GM12878 (cell line): ENCODE data around the gene GALNTL6. TPM values are rescaled to one million over a fixed set of nuclear protein-coding genes. Genes with fewer than 3 reads are reported as not detected.

Source experiments
- ATAC-seq: fragments of 200-7000 bp; cut with Tn5 transposase; 3 replicates; pipeline ENCODE4 v1.9.1; 2020; ENCODE audit warnings: mild to moderate bottlenecking, moderate library complexity
- BruUV-seq: library from RNA; stranded (reverse); fragments of 400-500 nt; replicated peaks from 2 replicates; lab custom pipeline; 2021; lab: Mats Ljungman, UMichigan
- CTCF ChIA-PET: fragments of 300-600 bp; sonication (Branson Sonifier 250); formaldehyde crosslinking; extraction: SDS; loops from one replicate; lab custom pipeline; 2021; ENCODE audit warnings: inconsistent platforms; lab: Yijun Ruan, JAX
- POLR2A ChIA-PET: fragments of 350-600 bp; formaldehyde crosslinking; extraction: SDS; loops from one replicate; lab custom pipeline; 2021; ENCODE audit warnings: inconsistent platforms; lab: Charles Lee
- RAD21 ChIA-PET: fragments of 300-600 bp; sonication (Branson Sonifier 250); formaldehyde crosslinking; loops from one replicate; lab custom pipeline; 2023; ENCODE audit warnings: antibody characterized with exemption; ENCODE audit not compliant: unreplicated experiment; lab: Charles Lee
- SMC1A ChIA-PET: fragments of 300-600 bp; sonication (Branson Sonifier 250); formaldehyde crosslinking; loops from one replicate; lab custom pipeline; 2023; ENCODE audit not compliant: unreplicated experiment, uncharacterized antibody; lab: Charles Lee
- DNase-seq: peaks from one replicate; pipeline ENCODE4 v3.0.0-alpha.2; 2011; ENCODE audit warnings: low read depth, low spot score
- FAIRE-seq: peaks from 3 replicates; lab custom pipeline; 2011; peaks lifted over from hg19 to GRCh38; lab: Jason Lieb, UNC
- H2AFZ ChIP-seq: 2 replicates; pipeline ENCODE4 v1.6.0; 2011; ENCODE audit warnings: low read depth, low read length, control low read depth; ENCODE audit not compliant: control insufficient read depth
- H3K27ac ChIP-seq: 2 replicates; pipeline ENCODE4 v1.5.1; 2011; ENCODE audit warnings: control low read depth; ENCODE audit not compliant: control insufficient read depth, insufficient read depth
- H3K27me3 ChIP-seq, 2 experiments: replicated peaks in 1 of 2; 2 replicates each; pipeline versions ENCODE4 v1.6.0 to v1.6.1; 2011; ENCODE audit warnings: low read length in 1 of 2; ENCODE audit not compliant: control insufficient read depth in 2 of 2, insufficient read depth in 2 of 2
- H3K36me3 ChIP-seq, 2 experiments: 2 replicates each; pipeline ENCODE4 v1.5.1; 2011; ENCODE audit warnings: low read length in 1 of 2; ENCODE audit not compliant: control insufficient read depth in 2 of 2, insufficient read depth in 2 of 2
- H3K4me1 ChIP-seq: 2 replicates; pipeline ENCODE4 v1.6.1; 2011; ENCODE audit warnings: mild to moderate bottlenecking, low read length, moderate library complexity, mixed read lengths; ENCODE audit not compliant: control insufficient read depth, insufficient read depth
- H3K4me2 ChIP-seq: 2 replicates; pipeline ENCODE4 v1.6.0; 2011; ENCODE audit warnings: control low read depth; ENCODE audit not compliant: control insufficient read depth, insufficient read depth
- H3K4me3 ChIP-seq: fragments of 200-600 bp; sonication (generic); 2 replicates; pipeline ENCODE4 v1.5.1; 2016
- H3K79me2 ChIP-seq: 2 replicates; pipeline ENCODE4 v1.6.0; 2011; ENCODE audit warnings: low read length; ENCODE audit not compliant: control insufficient read depth, insufficient read depth
- H3K9ac ChIP-seq: 2 replicates; pipeline ENCODE4 v1.8.0; 2011; ENCODE audit warnings: low read length, control low read depth, mixed read lengths; ENCODE audit not compliant: control insufficient read depth, insufficient read depth
- H3K9me3 ChIP-seq: replicated peaks from 3 replicates; pipeline ENCODE4 v1.5.1; 2011; ENCODE audit warnings: mild to moderate bottlenecking, low read length; ENCODE audit not compliant: control insufficient read depth, insufficient read depth
- H4K20me1 ChIP-seq: 2 replicates; pipeline ENCODE4 v1.6.0; 2011; ENCODE audit not compliant: control insufficient read depth, insufficient read depth
- CBFB ChIP-seq: IDR thresholded peaks from 2 replicates; pipeline ENCODE4 v1.6.1; 2016; ENCODE audit warnings: antibody characterized with exemption, low read depth
- EED ChIP-seq: sonication (generic); IDR thresholded peaks from 2 replicates; pipeline ENCODE4 v1.6.1; 2016; ENCODE audit warnings: antibody characterized with exemption, low read depth
- GATAD2B ChIP-seq: fragments of 450-650 bp; conservative IDR thresholded peaks from 2 replicates; pipeline ENCODE4 v1.6.1; 2017; ENCODE audit warnings: low read depth, mild to moderate bottlenecking, moderate library complexity
- HDAC2 ChIP-seq: fragments of 200-600 bp; sonication (generic); IDR thresholded peaks from 2 replicates; pipeline ENCODE4 v1.6.1; 2017
- JUND ChIP-seq: IDR thresholded peaks from 2 replicates; pipeline ENCODE4 v1.6.1; 2012; ENCODE audit warnings: low read depth, mild to moderate bottlenecking, low read length, improper control_type of control experiment, moderate library complexity
- MAX ChIP-seq: IDR thresholded peaks from 2 replicates; pipeline ENCODE4 v1.6.1; 2012; ENCODE audit warnings: low read depth, low read length, improper control_type of control experiment
- MLLT1 ChIP-seq: fragments of 450-650 bp; IDR thresholded peaks from 2 replicates; pipeline ENCODE4 v1.6.1; 2016; ENCODE audit warnings: mild to moderate bottlenecking
- NBN ChIP-seq: fragments of 450-650 bp; IDR thresholded peaks from 2 replicates; pipeline ENCODE4 v1.6.1; 2016
- NR2F1 ChIP-seq: fragments of 450-650 bp; conservative IDR thresholded peaks from 2 replicates; pipeline ENCODE4 v1.6.1; 2017; ENCODE audit warnings: mild to moderate bottlenecking
- NRF1 ChIP-seq: conservative IDR thresholded peaks from 2 replicates; pipeline ENCODE4 v1.6.1; 2011; ENCODE audit warnings: mild to moderate bottlenecking, low read depth, low read length, improper control_type of control experiment
- PML ChIP-seq: IDR thresholded peaks from 2 replicates; pipeline ENCODE4 v1.6.1; 2012; ENCODE audit warnings: low read length, inconsistent platforms
- SMAD1 ChIP-seq: fragments of 450-650 bp; IDR thresholded peaks from 2 replicates; pipeline ENCODE4 v1.6.1; 2018; ENCODE audit warnings: mild to moderate bottlenecking, low read depth; ENCODE audit not compliant: partially characterized antibody
- TCF3 ChIP-seq: IDR thresholded peaks from 2 replicates; pipeline ENCODE4 v1.6.1; 2012; ENCODE audit warnings: low read depth, mild to moderate bottlenecking, low read length, borderline replicate concordance; ENCODE audit not compliant: insufficient read depth
- ZNF592 ChIP-seq: fragments of 450-650 bp; IDR thresholded peaks from 2 replicates; pipeline ENCODE4 v1.6.1; 2017; ENCODE audit warnings: mild to moderate bottlenecking, moderate library complexity
- WGBS: methylation state at CpG from one replicate; pipeline ENCODE4 v1.1.6; 2016; ENCODE audit warnings: low lambda C conversion rate; ENCODE audit not compliant: insufficient replicate concordance, insufficient coverage; ENCODE audit errors: missing lambda C conversion rate; 5-methylcytosine and 5-hydroxymethylcytosine counted together
- in situ Hi-C: fragments of 300-500 bp; cut with MboI; formaldehyde crosslinking; loops from 9 replicates; pipeline ENCODE4 v1.14.3; 2018; ENCODE audit warnings: mixed read lengths
- intact Hi-C: fragments of 100-400 bp; cut with micrococcal nuclease; formaldehyde crosslinking; loops from one replicate; pipeline ENCODE4 v1.14.2; 2022; ENCODE audit not compliant: unreplicated experiment
- polyA plus RNA-seq, 11 experiments: library from polyadenylated mRNA; depleted of rRNA in 4 of 11; unstranded in 6 of 11; stranded (reverse) in 5 of 11; fragments of >200 nt; fragmentation: Nextera tagmentation in 4 of 11; fragmentation: Illumina TruSeq in 1 of 11; extraction: Ambion mirVana in 4 of 11; extraction: Trizol in 1 of 11; gene quantifications; 1 replicate in 1 of 11; 2 replicates in 10 of 11; pipeline versions ENCODE4 v1.2.1 to v1.2.3, GENCODE V29; 2011 to 2016; ENCODE audit warnings: inconsistent platforms in 2 of 11, missing spikeins in 2 of 11, low read depth in 1 of 11
- total RNA-seq, 4 experiments: library from RNA; depleted of rRNA in 3 of 4; stranded (reverse); fragments of >200 nt in 3 of 4; fragmentation: Illumina TruSeq in 1 of 4; extraction: Trizol in 1 of 4; gene quantifications; 2 replicates each; pipeline versions ENCODE4 v1.2.1 to v1.2.3, GENCODE V29; 2013 to 2021

The GALNTL6 gene
- total and polyA plus RNA-seq, 10 of the 15 experiments (the other 5 are each of a cell fraction or from before 2014, with no cell fraction given), result 0.01 to 0.29 TPM; not detected in 8

GRCh38 chr4:171846893-171847292, 33.7 kb downstream of the GALNTL6 start:
- TF ChIP-seq CBFB (no peak), TCF3 (no peak)
- H4K20me1 ChIP-seq, result no peaks in the 10 kb centered on the region
- no peaks in the 10 kb centered on the region for H3K36me3 ChIP-seq
- no peak for ATAC-seq
- ChIA-PET POLR2A (no interaction called here), RAD21 (no interaction called here), SMC1A (no interaction called here), CTCF (no interaction called here)
- in situ Hi-C loops (loop anchor here (10.0 kb wide), 1 partner anchor 988 kb away; no protein-coding TSS in a partner anchor), intact Hi-C loops (loop anchor here (1.0 to 2.0 kb wide), 3 partner anchors 188 to 984 kb away; no protein-coding TSS in a partner anchor)
- H3K4me1 ChIP-seq, result no peaks in the 10 kb centered on the region
- H3K27ac ChIP-seq, result no peak overlapping the region
- WGBS, result 0% methylated on average over 2 of the region's 2 CpGs
- H3K4me3 ChIP-seq, result no peak overlapping the region
- DNase-seq, result no peak
- no peaks in the 10 kb centered on the region for H3K79me2 ChIP-seq
- no peaks in the 10 kb centered on the region for H3K27me3 ChIP-seq
- BruUV-seq, result no TSS peak
- H3K4me2 ChIP-seq, result no peak overlapping the region
- no peak for FAIRE-seq
- H3K9me3 ChIP-seq, result no peaks in the 10 kb centered on the region
- H2AFZ ChIP-seq, result no peak overlapping the region
- H3K9ac ChIP-seq, result no peak overlapping the region

GRCh38 chr4:171847751-171848150, 34.5 kb downstream of the GALNTL6 start:
- ChIA-PET CTCF (no interaction called here), RAD21 (no interaction called here), SMC1A (no interaction called here), POLR2A (no interaction called here)
- WGBS, result 0% methylated on average over 1 of the region's 1 CpG
- no peaks in the 10 kb centered on the region for H3K36me3 ChIP-seq
- intact Hi-C loops (loop anchor here (2.0 kb wide), 2 partner anchors 187 to 983 kb away; no protein-coding TSS in a partner anchor), in situ Hi-C loops (loop anchor here (10.0 kb wide), 1 partner anchor 987 kb away; no protein-coding TSS in a partner anchor)
- no peaks in the 10 kb centered on the region for H3K9me3 ChIP-seq
- no TSS peak for BruUV-seq
- H3K4me1 ChIP-seq, result no peaks in the 10 kb centered on the region
- DNase-seq, result no peak
- no peak overlapping the region for H3K9ac ChIP-seq
- H2AFZ ChIP-seq, result no peak overlapping the region
- FAIRE-seq, result no peak
- no peaks in the 10 kb centered on the region for H4K20me1 ChIP-seq
- H3K27ac ChIP-seq, result no peak overlapping the region
- H3K27me3 ChIP-seq, result no peaks in the 10 kb centered on the region
- H3K4me3 ChIP-seq, result no peak overlapping the region
- no peak overlapping the region for H3K4me2 ChIP-seq
- no peaks in the 10 kb centered on the region for H3K79me2 ChIP-seq
- no peak for ATAC-seq
- TF ChIP-seq SMAD1 (no peak), NRF1 (no peak), HDAC2 (no peak), GATAD2B (no peak), JUND (no peak), NBN (no peak), EED (no peak), MLLT1 (no peak), PML (no peak), NR2F1 (no peak), ZNF592 (no peak), MAX (no peak)
